D341Med (cell line): ENCODE results near the gene VAV2.
A peak's percentile ranks its signal among the peaks of the same experiment; 100 is the strongest.
"Not testable (repeated sequence)": the region's sequence is repeated elsewhere in the genome, so short reads cannot be mapped to it uniquely, and the experiment has no call there.

Experiments used
- DNase-seq: peaks from one replicate; pipeline ENCODE4 v3.0.0; 2012; ENCODE audit warnings: low spot score

Gene VAV2

GRCh38 chr9:133996531-133997520 is 4.7 kb upstream of the VAV2 start:
- DNase-seq, result peak; percentile 10

GRCh38 chr9:133995012-133995896 is 3.1 kb upstream of the VAV2 start:
- peak; percentile 70 for DNase-seq

DNA sequence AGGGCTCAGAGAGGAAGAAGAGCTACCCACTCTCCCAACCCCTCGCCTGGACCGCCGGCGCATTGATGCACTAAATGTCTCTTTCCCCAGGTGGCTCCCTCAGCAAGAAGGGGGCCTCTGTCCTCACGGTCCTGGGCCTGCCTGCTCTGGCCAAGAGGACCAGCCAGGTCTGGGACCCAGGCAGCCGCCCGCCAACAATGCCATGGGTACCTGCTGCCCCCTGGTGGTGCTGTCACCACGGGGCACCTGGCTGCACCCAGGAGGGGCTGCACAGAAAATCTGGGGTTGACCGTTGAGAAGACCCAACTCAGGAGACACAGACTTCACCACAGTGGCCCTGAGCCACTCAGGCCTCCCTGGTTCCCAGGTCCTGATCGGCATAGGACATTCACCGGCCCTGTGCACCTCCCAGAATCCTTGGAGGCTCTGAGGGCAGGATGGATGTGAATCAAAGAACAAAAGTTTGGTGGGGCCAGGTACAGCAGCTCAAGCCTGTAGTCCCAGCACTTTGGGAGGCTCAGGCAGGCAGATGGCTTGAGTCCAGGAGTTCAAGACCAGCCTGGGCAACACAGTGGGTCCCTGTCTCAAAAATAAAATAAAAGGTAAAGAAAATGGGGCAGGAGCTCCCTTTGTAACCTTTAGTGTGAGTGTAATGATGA is 2.4 kb upstream of the VAV2 start:
- DNase-seq, result peak; percentile 88

- DNase-seq, result no peak
These were observed 1.6 kb upstream of the VAV2 start for GRCh38 chr9:133993635-133994253.

- DNase-seq, result peak; percentile 93
These were observed 883 bp upstream of the VAV2 start for GRCh38 chr9:133992780-133993634.

DNA sequence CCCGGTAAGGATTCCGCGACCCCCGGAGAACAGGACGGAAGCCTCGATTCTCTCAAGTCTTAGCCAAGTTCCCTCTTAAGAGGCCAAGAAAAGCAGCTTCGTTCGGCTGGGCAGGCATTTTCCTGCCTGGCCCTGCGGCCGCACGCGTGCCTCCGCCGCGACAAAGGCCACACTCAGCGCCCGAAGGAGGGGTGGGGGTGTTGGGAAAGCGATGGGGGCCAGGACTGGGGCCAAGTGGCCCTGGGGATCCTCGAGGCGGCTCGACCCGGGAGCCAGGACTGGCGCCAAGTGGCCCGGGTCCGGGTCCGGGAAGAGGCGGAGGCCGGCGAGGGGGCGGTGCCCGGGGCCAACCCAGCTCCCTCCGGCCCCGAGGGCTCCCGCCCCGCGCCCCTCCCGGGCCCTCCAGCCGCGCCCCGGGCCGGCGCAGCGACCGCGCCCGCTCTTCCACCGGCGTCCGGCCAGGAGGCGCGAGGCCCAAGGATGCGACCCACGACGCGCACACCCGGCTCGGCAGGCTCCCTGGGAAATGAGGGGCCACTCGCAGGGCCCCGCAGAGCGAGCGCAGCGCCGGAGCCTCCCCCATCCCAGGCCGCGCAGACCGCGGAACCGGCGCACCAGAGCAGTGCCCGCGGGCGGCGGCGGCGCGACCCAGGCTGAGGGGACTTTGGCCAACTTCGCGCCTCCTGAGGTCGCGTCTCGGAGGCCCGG is 756 bp downstream of the VAV2 start:
- peak; percentile 63 for DNase-seq

DNA sequence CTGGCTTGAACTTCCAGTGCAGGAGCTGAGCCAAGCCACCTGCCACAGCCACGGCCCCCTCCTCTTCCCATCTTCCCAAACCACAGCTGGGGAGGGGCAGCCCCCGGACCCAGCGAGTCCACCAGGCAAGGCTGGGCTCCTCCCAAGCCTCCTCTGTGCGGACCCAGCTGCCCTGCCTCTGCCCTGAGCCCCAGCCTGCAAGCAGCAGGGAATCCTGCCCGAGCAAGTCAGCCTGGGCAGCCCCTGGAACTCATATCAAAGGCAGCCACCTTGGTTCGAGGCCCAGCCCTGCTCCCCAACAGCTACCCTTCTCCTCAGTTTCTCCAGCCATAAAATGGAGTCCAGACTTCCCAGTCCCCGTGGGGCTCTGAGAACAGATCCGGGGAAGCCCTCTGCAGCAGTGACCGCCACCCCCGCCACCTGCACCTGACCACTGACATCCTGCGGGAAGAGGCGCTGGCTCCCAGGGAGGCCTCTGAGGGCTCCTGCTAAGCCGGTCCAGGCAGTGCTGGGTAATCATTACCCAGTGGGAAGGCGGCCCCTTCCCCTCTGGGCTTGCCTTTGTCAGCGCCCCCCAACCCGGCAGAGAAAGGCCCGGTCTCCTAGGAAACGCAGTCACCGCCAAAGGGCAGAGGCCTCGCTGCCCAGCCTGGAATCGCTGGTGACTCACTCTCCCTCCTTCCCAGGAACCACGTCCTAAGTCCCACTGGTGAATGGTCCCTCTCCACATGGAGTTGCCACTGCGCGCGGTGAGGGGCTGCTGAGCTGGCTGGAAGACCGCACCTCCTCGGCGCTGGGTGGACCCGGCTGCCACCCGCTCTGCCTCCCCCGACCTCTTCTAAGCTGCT is 1.5 kb downstream of the VAV2 start:
- no peak for DNase-seq

DNA sequence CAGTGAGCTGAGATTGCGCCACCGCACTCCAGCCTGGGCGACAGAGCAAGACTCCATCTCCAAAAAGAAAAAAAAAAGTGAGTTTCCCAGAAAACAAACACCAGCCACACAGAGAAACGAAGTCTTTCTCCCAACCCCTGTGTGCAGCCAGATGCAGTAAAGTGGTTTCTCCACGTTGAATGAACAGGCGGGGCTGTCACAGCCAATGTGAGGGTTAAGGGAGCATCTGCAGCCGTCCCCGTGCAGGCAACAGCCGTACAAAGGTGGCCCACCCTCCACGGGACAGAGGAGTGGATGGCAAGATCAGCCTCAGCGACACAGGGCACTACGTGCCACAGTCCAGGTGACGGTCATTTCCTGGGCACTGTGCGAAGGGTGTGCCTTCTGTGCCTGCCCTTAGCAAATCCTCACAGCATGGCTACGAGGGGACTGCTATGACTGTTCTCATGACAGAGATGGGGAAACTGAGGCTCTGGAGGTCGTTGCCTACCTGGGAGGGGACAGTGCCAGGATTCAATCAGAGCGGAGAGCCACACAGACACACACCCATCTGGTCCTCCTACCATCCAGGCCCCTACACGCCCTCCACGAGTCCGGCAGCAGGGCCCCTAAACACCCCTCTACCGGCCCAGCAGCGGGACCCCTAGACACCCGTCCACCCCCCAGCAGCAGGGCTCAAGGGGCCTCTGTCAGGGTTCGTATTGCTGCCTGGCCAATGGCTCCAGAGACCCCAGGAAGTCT is 2.3 kb downstream of the VAV2 start:
- DNase-seq, result no peak

GRCh38 chr9:133988771-133989170 is 3.4 kb downstream of the VAV2 start:
- DNase-seq, result not testable (repeated sequence)

- no peak for DNase-seq
These were observed 4.0 kb downstream of the VAV2 start for GRCh38 chr9:133987946-133988665.

GRCh38 chr9:133987446-133987788 is 4.7 kb downstream of the VAV2 start:
- DNase-seq, result no peak

- no peak for DNase-seq
These were observed 5.2 kb downstream of the VAV2 start for GRCh38 chr9:133986774-133987445.

GRCh38 chr9:133986061-133986460 is 6.1 kb downstream of the VAV2 start:
- no peak for DNase-seq

GRCh38 chr9:133982971-133983720 is 9.0 kb downstream of the VAV2 start:
- no peak for DNase-seq

DNA sequence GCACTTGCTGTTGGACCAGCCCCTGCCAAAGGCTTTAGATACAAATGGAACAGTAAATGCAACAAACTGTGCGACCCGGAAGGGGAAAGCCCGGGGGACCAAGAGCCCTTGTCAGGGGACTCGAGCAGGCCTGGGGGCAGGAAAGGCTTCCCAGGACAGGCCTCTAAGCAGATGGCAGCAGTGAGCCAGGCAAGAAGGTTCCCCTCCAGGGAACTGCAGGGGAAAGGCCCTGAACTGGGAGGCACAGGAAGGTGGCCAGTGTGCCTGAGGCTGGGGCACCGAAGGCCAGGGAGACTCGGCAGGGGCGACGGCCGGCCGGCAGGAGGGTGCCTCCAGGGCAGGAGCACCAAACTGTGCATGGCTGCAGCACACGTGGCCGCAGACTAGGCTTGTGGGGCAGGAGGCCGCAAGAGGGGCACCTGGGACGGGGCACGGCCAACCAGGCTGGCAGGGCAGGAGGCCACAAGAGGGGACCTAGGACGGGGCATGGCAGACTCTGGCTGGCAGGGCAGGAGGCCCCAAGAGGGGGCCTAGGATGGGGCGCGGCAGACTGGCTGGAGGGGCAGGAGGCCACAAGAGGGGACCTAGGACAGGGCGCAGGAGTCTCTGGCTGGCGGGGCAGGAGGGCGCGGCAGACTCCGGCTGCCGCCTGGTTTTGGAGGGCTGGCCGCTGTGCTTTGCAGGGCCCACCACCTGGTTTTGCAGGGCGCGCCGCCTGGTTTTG is 10.0 kb downstream of the VAV2 start:
- DNase-seq, result no peak

- DNase-seq, result no peak
These were observed 10.6 kb downstream of the VAV2 start for GRCh38 chr9:133981589-133981957.
